ENCODE measurements around the gene ZMYND8.

Gene ZMYND8

GRCh38 chr20:47174456-47175243, 181.8 kb downstream of the ZMYND8 start:
- DNase-seq (ENCODE audit: low read depth) = no peak

- DNase-seq (ENCODE audit: low read depth) = no peak
Measured at GRCh38 chr20:47173596-47174216, 182.8 kb downstream of the ZMYND8 start.

GRCh38 chr20:47172579-47172978, 183.9 kb downstream of the ZMYND8 start:
- DNase-seq (ENCODE audit: low read depth) = no peak

- no peak for DNase-seq (ENCODE audit: low read depth)
Measured at GRCh38 chr20:47167846-47168245, 188.7 kb downstream of the ZMYND8 start.

- no peak for DNase-seq (ENCODE audit: low read depth)
Measured at GRCh38 chr20:47165376-47165865, 191.1 kb downstream of the ZMYND8 start.

- DNase-seq (ENCODE audit: low read depth) = no peak
Measured at GRCh38 chr20:47164140-47164539, 192.4 kb downstream of the ZMYND8 start.

GRCh38 chr20:47161411-47161810, 195.1 kb downstream of the ZMYND8 start:
- no peak for DNase-seq (ENCODE audit: low read depth)

GRCh38 chr20:47160992-47161391, 195.5 kb downstream of the ZMYND8 start:
- no peak for DNase-seq (ENCODE audit: low read depth)

GRCh38 chr20:47160240-47160639, 196.3 kb downstream of the ZMYND8 start:
- DNase-seq (ENCODE audit: low read depth) = no peak

Measured in GM04503 (cell line).